AG04450 (cell line): ENCODE measurements around the gene TLCD5. TPM values are rescaled to one million over a fixed set of nuclear protein-coding genes. Genes with fewer than 3 reads are reported as not detected.

Source experiments
- CTCF ChIA-PET: fragments of 300-600, 350-600 bp; formaldehyde crosslinking; extraction: SDS; loops from one replicate; lab custom pipeline; 2022; ENCODE audit warnings: antibody characterized with exemption, inconsistent platforms; lab: Charles Lee
- POLR2A ChIA-PET: fragments of 350-600 bp; formaldehyde crosslinking; extraction: SDS; loops from one replicate; lab custom pipeline; 2021; ENCODE audit warnings: antibody characterized with exemption, inconsistent platforms; lab: Yijun Ruan, JAX
- DNase-seq: peaks from one replicate; pipeline ENCODE4 v3.0.0-alpha.2; 2011; ENCODE audit warnings: low read depth, low spot score
- H3K27ac ChIP-seq: one replicate; pipeline ENCODE4 v1.5.1; 2012; ENCODE audit warnings: low read depth, low read length, control low read depth
- H3K27me3 ChIP-seq: one replicate; pipeline ENCODE4 v1.6.0; 2012; ENCODE audit warnings: low read length; ENCODE audit not compliant: control insufficient read depth, insufficient read depth
- H3K4me3 ChIP-seq: 2 replicates; pipeline ENCODE4 v1.5.1; 2011; ENCODE audit warnings: mild to moderate bottlenecking, low read depth, low read length, control low read depth
- H3K9me3 ChIP-seq: 2 replicates; pipeline ENCODE4 v1.5.1; 2012; ENCODE audit warnings: low read length; ENCODE audit not compliant: control insufficient read depth, insufficient read depth
- CTCF ChIP-seq: IDR thresholded peaks from 2 replicates; pipeline ENCODE4 v1.5.1; 2011; ENCODE audit warnings: low read depth, low read length, control low read depth, inconsistent platforms
- polyA plus RNA-seq: library from polyadenylated mRNA; depleted of rRNA; stranded (reverse); fragments of >200 nt; gene quantifications from 2 replicates; pipeline ENCODE4 v1.2.3, GENCODE V29; 2011

TLCD5 gene
- polyA plus RNA-seq, 1 experiment: 14.9 TPM

GRCh38 chr11:120350637-120351036, 25.5 kb downstream of the TLCD5 start:
- DNase-seq: no peak
- CTCF ChIA-PET: interaction anchor here (0.6 to 2.7 kb wide), 2 partner anchors 16 to 47 kb away, joined by 3 to 10 read pairs; no protein-coding TSS in a partner anchor
- no peaks in the 10 kb centered on the region for H3K27me3 ChIP-seq
- POLR2A ChIA-PET: no interaction called here
- no peak overlapping the region for H3K4me3 ChIP-seq
- no peak overlapping the region for H3K27ac ChIP-seq
- no peak for TF ChIP-seq CTCF
- no peaks in the 10 kb centered on the region for H3K9me3 ChIP-seq

GRCh38 chr11:120352405-120352804, 27.3 kb downstream of the TLCD5 start:
- TF ChIP-seq CTCF: no peak
- Histone ChIP-seq H3K27me3 (no peaks in the 10 kb centered on the region), H3K9me3 (no peaks in the 10 kb centered on the region), H3K27ac (no peak overlapping the region), H3K4me3 (no peak overlapping the region)
- POLR2A ChIA-PET: no interaction called here
- no peak for DNase-seq
- CTCF ChIA-PET: interaction anchor here (0.6 to 1.5 kb wide), 2 partner anchors 12 to 17 kb away, joined by 3 read pairs; no protein-coding TSS in a partner anchor

- Histone ChIP-seq H3K27me3 (no peaks in the 10 kb centered on the region), H3K4me3 (no peak overlapping the region), H3K9me3 (no peaks in the 10 kb centered on the region), H3K27ac (no peak overlapping the region)
- no peak for TF ChIP-seq CTCF
- POLR2A ChIA-PET: interaction anchor here (1.1 to 1.4 kb wide), 2 partner anchors 15 to 46 kb away, joined by 3 to 7 read pairs; no protein-coding TSS in a partner anchor
- no peak for DNase-seq
- CTCF ChIA-PET: no interaction called here
Measured at GRCh38 chr11:120354068-120354467, 29.0 kb downstream of the TLCD5 start.

GRCh38 chr11:120354779-120355178, 29.7 kb downstream of the TLCD5 start:
- DNase-seq: no peak
- Histone ChIP-seq H3K4me3 (no peak overlapping the region), H3K27ac (no peak overlapping the region), H3K9me3 (no peaks in the 10 kb centered on the region), H3K27me3 (no peaks in the 10 kb centered on the region)
- CTCF ChIA-PET: no interaction called here
- TF ChIP-seq CTCF: no peak
- POLR2A ChIA-PET: interaction anchor here (0.9 to 1.4 kb wide), 3 partner anchors 15 to 46 kb away, joined by 3 to 7 read pairs (median 3); no protein-coding TSS in a partner anchor

- ChIA-PET CTCF (no interaction called here), POLR2A (no interaction called here)
Measured at GRCh38 chr11:120357620-120358019, 32.5 kb downstream of the TLCD5 start.

More at GRCh38 chr11:120357620-120358019, 32.5 kb downstream of the TLCD5 start:
- peaks cover 2% of the 10 kb centered on the region; the same call in 1 of the 2 replicates for H3K9me3 ChIP-seq
- no peaks in the 10 kb centered on the region for H3K27me3 ChIP-seq
- DNase-seq: no peak
- TF ChIP-seq CTCF: no peak
- H3K27ac ChIP-seq: no peak overlapping the region
- no peak overlapping the region for H3K4me3 ChIP-seq
